ENCODE results near the gene USP44. TPM values are rescaled to one million over a fixed set of nuclear protein-coding genes. Genes with fewer than 3 reads are reported as not detected.

The USP44 gene
- 0.07 to 0.18 TPM (median 0.17 TPM) in 5 replicates for total RNA-seq (2022; extraction: Qiagen RNA extraction; ENCODE audit: low read depth)

GRCh38 chr12:95551305-95551704 lies at the start of gene USP44:
USP44 (minus strand) TSS chr12:95551476; CDS start chr12:95534256, 17,220 bp downstream.

DNA sequence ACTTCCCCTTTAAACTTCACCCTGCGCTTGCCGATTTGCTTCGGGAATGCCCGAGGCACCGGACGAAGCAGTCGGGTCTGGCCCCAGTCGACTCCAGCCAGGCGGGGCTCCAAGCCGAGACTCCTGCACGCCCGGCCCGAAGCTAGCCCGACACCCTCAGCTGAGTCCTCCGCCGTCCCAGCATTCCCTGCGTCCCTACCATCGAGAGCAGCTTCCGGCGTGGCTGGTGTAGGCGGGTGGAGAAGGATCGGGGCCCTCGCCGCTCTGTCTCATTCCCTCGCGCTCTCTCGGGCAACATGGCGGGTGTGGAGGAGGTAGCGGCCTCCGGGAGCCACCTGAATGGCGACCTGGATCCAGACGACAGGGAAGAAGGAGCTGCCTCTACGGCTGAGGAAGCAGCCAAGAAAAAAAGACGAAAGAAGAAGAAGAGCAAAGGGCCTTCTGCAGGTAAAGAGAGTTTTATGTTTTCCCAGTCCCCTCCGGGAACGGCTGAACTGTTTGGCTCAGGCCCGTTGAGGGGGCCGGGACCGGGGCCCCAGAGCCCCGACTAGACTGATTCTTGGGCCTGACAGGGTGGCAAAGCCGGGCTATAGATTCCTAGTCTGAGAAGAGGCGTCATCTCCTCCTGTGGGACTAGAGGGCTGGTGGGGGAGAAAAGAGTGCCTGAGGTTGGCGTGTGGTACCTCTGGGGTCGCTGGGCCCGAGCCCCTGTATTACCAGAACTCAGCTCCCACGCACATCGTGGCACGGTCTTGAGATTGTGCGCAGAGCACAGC lies 77.2 kb downstream of the USP44 start, which contains the start of gene METAP2:
TSS of gene METAP2 (plus strand) at position 269 of the 776 bp plus-strand sequence. CDS start at position 297, 28 bp downstream.

Other genes starting within 250 kb of the USP44 start
- 130 to 177 TPM (median 142 TPM) in 5 replicates for gene METAP2, start 77.3 kb downstream of the USP44 start, total RNA-seq (2022; extraction: Qiagen RNA extraction; ENCODE audit: low read depth)
- gene NTN4, start 239.3 kb upstream of the USP44 start, total RNA-seq (2022; extraction: Qiagen RNA extraction; ENCODE audit: low read depth), result 44.2 to 59.8 TPM (median 53.3 TPM) in 5 replicates